Ramos (cell line): ENCODE data around the gene ATP10D.
"Not testable (repeated sequence)": the region's sequence is repeated elsewhere in the genome, so short reads cannot be mapped to it uniquely, and the experiment has no call there.

Experiments
- in situ Hi-C: fragments of 300-500 bp; cut with MboI; formaldehyde crosslinking; loops from one replicate; pipeline ENCODE4 v1.14.3; 2022; ENCODE audit warnings: low sequenced_read_pairs; ENCODE audit not compliant: unreplicated experiment

The ATP10D gene

GRCh38 chr4:47532658-47533057 is 47.6 kb downstream of the ATP10D start:
- in situ Hi-C loops, result no loop called here

DNA sequence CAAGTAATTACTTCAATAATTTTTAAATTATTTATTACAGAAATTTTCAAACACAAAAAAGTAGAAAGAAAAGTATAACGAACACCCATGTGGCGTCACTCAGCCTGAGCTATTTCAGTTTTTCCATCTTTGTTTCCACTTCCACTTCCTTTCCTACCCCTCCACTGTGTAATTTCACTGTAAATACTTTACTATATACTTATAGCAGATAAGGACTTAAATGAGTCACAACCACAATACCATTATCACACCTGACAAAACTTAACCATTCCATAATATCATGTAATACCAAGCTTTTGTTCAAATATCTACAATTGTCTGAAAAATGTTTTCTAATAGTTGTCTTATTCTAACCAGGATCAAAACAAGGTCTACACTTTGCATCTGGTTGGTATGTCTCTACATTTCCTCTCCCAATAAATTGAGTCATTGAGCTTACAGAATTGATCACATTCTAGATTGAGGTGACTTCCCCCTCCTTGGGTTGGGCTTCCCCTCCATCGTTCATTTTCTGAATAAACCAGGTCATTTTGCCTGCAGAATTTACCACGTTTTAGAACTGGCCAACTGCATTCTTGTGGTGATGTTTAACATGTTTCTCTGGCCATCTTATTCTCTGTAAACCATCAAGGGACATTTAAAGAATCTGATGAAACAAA is 48.7 kb downstream of the ATP10D start:
- in situ Hi-C loops, result no loop called here

- in situ Hi-C loops, result no loop called here
Observed at GRCh38 chr4:47534772-47535171, 49.7 kb downstream of the ATP10D start.

GRCh38 chr4:47535567-47536147 is 50.6 kb downstream of the ATP10D start:
- in situ Hi-C loops, result no loop called here

GRCh38 chr4:47536966-47537365 is 51.9 kb downstream of the ATP10D start:
- in situ Hi-C loops, result no loop called here

DNA sequence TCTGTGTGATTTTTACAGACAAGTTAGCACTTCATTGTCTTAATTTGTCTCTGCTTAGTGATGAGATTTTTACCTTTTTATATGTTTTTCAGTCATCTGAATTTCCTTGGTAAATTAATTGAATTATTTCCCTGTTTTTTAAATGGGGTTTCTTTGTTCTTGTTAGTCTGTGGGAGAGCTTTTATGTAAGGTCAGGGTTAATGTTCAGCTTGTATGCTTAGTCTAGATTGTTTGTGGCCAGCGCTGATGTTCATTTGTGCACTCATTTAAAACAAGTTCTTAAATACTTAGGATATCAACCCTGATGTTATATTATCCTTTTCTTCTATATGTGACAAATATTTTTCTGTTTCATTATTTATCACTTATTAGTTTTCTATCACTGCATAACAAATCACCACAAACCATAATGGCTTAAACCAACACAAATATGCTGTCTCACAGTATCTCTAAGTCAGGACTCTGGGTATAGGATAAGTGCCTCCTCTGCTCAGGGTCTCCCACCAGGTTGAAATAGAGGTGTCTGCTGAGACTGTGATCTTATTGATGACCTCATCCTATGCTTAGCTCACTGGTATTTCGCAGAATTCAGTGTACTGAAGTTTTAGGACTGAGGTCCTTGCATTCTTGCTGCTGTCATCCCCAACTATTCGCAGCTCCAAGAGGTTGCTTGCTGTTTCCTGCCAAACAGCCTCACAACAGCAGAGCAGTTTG is 53.2 kb downstream of the ATP10D start:
- in situ Hi-C loops, result no loop called here

- in situ Hi-C loops, result no loop called here
Observed at GRCh38 chr4:47538825-47539154, 53.7 kb downstream of the ATP10D start.

DNA sequence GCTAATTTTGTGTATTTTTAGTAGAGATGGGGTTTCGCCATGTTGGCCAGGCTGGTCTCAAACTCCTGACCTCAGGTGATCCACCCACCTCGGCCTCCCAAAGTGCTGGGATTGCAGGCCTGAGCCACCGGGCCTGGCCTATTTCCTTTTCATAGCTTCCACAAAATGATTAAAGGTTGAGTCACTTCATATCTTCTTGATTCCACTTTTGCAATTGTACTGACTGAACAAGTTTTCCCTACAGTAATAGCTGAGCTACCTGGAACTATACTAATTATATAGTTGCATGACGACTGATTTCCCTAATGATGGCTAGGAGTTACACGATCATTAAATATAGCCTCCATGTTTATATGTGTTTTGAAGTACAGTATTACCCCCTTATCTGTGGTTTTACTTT is 57.6 kb downstream of the ATP10D start:
- in situ Hi-C loops, result not testable (repeated sequence)

- in situ Hi-C loops, result no loop called here
Observed at GRCh38 chr4:47543331-47543730, 58.3 kb downstream of the ATP10D start.

- in situ Hi-C loops, result not testable (repeated sequence)
Observed at GRCh38 chr4:47550357-47550756, 65.3 kb downstream of the ATP10D start.

GRCh38 chr4:47550899-47551548 is 65.9 kb downstream of the ATP10D start:
- in situ Hi-C loops, result no loop called here

DNA sequence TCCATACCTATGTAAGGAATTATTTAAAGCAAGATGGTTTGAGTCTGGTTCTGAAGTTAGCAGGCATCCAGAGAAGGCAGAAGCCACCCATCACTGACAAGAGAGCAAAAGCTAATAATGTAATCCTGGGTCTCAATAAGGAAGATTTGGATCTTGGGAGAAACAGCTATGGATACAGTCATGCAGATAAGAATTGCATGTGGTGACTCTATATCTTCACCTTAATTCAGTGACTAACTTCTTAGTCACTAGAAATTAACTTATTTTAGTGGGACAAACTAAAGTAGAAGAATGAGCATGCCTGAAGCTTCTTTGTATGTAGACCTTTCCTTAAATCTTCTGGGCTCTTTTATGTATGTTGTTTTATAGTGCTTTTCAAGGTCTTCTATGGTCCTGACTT is 66.6 kb downstream of the ATP10D start:
- in situ Hi-C loops, result no loop called here

DNA sequence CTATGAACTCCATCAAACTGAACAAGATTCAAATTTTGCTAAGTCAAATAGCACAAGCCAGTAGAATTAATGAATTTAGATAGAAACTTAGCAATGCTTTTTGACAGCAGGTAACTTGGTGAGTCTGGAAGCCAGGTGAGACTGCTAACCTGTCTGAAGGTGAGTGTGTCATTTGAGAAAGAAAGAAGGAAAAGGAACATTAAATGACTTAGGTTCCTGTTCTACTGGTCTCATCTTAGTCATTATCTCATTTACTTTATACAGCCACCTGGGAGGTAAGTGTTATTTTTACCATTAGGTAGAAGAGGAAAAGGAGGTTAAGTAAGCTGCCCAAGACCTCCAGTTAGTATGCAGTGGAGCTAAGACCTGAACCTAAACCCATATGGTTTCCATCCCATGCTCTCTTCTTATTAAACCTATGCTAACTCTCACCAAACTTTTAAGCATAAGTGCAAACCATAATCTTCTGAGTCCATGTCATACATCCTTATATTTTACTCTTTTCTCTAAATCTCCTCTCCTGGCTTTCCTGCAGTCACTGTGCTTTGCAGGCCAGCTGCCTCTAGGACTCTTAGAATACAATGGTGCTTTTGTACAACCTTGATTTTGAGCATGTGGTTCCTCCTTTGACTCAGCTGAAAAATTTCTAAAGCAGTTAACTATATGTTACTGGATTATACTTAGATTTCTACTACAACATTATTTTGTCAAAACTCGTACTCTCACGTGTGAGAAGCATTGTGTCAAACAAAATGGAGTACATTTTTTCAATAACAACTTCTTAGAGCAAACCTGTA is 68.5 kb downstream of the ATP10D start:
- in situ Hi-C loops, result no loop called here

DNA sequence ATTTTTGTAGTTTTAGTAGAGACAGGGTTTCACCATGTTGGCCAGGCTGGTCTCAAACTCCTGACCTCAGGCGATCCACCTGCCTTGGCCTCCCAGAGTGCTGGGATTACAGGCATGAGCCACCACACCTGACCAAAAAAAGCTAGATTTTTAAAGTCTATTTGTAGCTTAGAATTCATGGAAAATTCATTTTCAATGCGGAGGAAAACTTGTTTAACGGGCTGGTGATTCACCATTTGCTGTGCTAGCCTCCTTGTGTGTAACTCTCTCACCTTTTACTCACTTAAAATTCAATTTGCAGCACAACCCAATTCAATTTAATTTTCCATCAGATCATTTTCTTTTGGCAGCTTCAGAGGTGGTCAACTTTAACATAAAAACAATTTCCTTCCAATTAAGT is 70.8 kb downstream of the ATP10D start:
- in situ Hi-C loops, result not testable (repeated sequence)

GRCh38 chr4:47557255-47557654 is 72.2 kb downstream of the ATP10D start:
- in situ Hi-C loops, result no loop called here

DNA sequence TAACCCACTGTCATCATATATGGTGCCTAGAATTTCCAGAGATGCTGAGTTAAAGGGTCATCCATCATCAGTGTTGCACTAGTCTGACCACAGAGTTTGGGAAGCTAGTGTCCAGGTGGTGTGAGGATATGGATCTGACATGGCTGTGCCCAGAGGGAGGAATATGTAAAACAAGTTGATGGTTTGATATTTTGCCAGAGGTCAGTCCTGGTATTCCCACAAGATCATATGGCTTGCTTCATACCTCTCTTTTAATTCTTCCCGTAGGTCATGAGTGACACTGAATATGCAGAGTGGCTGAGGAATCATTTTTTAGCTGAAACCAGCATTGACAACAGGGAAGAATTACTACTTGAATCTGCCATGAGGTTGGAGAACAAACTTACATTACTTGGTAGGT is 75.6 kb downstream of the ATP10D start:
- in situ Hi-C loops, result no loop called here

- in situ Hi-C loops, result no loop called here
Observed at GRCh38 chr4:47561331-47561730, 76.3 kb downstream of the ATP10D start.

- in situ Hi-C loops, result no loop called here
Observed at GRCh38 chr4:47562297-47562696, 77.2 kb downstream of the ATP10D start.

GRCh38 chr4:47566566-47566965 is 81.5 kb downstream of the ATP10D start:
- in situ Hi-C loops, result no loop called here

- in situ Hi-C loops, result no loop called here
Observed at GRCh38 chr4:47566969-47567368, 81.9 kb downstream of the ATP10D start.

GRCh38 chr4:47567511-47567910 is 82.4 kb downstream of the ATP10D start:
- in situ Hi-C loops, result no loop called here
